Memory B cell (primary cell): ENCODE data around the gene ERG.

Experiments
- ATAC-seq: fragments of 150-1000 bp; cut with Tn5 transposase; 2 replicates; pipeline ENCODE4 v1.10.0; 2021; ENCODE audit warnings: low read depth, mild to moderate bottlenecking, moderate library complexity
- DNase-seq, 2 donors: peaks; one replicate each; pipeline ENCODE4 v3.0.0; 2022; ENCODE audit warnings: low spot score in 2 of 2
- H3K27ac Mint-ChIP-seq: one replicate; pipeline ENCODE4 v1.8.0; 2022; ENCODE audit warnings: mild to moderate bottlenecking, moderate library complexity, mixed read lengths
- H3K27me3 Mint-ChIP-seq: one replicate; pipeline ENCODE4 v1.8.0; 2022; ENCODE audit warnings: mixed read lengths
- H3K36me3 Mint-ChIP-seq: one replicate; pipeline ENCODE4 v1.8.0; 2022; ENCODE audit warnings: mild to moderate bottlenecking, mixed read lengths
- H3K4me1 Mint-ChIP-seq: one replicate; pipeline ENCODE4 v1.8.0; 2022; ENCODE audit warnings: mixed read lengths
- H3K4me3 Mint-ChIP-seq: one replicate; pipeline ENCODE4 v1.8.0; 2022; ENCODE audit warnings: mild to moderate bottlenecking, moderate library complexity, mixed read lengths
- H3K9me3 Mint-ChIP-seq: one replicate; pipeline ENCODE4 v1.8.0; 2022; ENCODE audit warnings: mixed read lengths

ERG gene

DNA sequence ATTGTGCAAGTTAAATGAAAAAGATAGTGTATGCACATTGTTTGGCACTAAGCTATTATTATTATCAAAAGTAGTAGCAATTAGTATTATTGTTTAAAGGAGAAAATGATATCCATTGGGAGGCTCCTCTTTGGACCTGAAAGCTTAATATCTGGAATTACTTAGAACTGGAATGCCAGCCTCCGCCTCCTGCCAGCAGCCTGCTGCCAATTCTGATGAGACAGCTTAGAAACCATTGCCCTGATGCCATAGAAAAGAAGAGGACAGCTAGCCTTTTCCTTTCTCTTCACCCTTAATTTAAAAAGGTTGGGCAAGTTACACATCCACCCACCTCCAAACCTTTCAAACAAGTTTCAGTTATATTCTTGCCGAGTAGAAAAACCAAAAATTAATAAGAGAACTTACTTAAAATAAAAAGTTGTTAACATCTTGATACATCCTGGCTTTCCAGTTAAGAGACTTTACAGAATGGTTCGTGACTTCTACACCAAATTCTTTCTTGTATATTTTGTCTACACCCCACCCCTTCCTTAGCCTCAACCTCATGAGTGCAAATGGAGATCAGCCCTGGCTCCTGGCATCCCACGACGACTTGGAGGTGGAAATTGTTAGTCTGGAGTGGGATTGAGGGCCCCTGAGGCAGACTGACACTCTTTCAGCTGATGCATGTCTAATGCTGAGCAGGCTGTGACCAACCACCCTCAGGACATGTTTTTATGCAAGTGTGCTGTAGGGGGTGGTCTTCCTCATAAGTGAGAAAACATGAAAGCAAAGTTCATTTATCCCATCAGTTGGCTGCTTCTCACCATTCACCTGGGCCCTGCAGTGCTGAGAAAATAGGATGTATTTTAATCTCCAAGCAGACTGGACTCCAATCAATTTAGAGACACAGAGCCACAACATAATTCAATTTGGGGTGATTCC is 120.8 kb downstream of the ERG start:
- Mint-ChIP-seq H3K27ac (no peak overlapping the region), H3K27me3 (peaks cover 5% of the 10 kb centered on the region), H3K4me1 (peaks cover 2% of the 10 kb centered on the region)

DNA sequence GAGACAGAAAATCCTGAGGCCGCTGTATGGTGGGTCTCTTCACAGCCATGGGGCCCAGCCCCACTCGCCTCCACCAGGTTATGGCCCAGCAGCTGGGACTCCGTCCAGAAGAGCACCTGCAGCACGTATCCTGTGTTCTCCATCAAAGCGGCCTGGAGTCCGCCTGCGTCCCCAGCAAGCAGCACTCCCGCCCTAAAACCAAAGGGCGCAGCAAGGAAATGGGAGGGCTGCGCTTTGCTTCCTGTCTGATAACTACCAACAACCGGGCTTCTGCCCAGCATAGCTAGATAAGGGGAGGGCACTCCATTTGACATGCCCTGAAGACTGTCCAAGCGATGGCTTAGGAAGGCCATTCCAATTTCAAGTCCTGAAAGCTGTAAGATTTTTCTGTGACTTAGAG is 121.6 kb downstream of the ERG start:
- Mint-ChIP-seq H3K27me3 (peaks cover 4% of the 10 kb centered on the region), H3K4me3 (no peak overlapping the region), H3K36me3 (no peaks in the 10 kb centered on the region), H3K4me1 (peaks cover 2% of the 10 kb centered on the region), H3K27ac (no peak overlapping the region), H3K9me3 (peaks cover 2% of the 10 kb centered on the region)
- no peak for DNase-seq
- ATAC-seq: no peak

More for the DNA sequence above, 120.8 kb downstream of the ERG start:
- H3K36me3 Mint-ChIP-seq: no peaks in the 10 kb centered on the region
- no peak for ATAC-seq
- peaks cover 2% of the 10 kb centered on the region for H3K9me3 Mint-ChIP-seq
- no peak overlapping the region for H3K4me3 Mint-ChIP-seq
- no peak for DNase-seq

DNA sequence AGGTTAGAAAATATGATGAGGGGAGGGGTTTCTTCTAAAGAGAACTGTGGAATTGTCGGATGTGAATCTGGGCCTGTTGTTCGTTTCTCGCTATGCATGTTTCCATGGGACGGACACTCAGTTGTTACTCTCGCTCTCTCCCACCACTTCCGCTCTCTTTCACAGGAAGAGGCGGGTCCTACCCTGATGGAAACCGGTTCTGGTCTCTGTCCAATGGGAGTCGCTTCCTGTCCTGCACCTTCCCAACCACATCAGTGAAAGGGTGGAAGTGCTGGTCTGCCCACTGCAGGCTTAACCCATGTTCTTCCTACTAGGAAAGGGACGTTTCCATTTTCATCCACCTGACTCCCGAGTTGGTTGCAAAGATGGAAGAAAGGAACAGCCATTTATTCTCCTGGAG is 122.0 kb downstream of the ERG start:
- Mint-ChIP-seq H3K4me1 (peaks cover 2% of the 10 kb centered on the region), H3K36me3 (no peaks in the 10 kb centered on the region), H3K4me3 (peak overlapping the region; percentile 21), H3K9me3 (peaks cover 2% of the 10 kb centered on the region), H3K27ac (no peak overlapping the region), H3K27me3 (peaks cover 4% of the 10 kb centered on the region)
- DNase-seq: no peak
- no peak for ATAC-seq

DNA sequence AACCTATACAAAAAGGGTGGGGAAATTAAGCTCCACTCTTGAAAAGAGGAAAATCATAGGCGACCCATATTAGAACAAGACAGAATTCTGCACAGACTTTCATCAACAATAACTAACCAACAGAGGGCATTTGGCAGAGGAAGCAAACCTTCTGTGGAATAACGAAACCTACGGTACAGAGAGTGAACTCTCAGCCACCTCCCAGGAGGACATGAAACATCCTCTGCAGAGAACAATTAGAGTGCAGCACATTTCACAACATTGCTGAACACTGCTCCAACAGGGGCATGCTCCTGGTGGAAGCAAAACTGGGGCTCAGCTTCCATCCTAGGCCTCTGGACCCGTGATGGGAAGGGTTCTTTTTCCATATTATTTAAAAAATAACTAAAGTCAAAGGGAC is 130.6 kb downstream of the ERG start:
- Mint-ChIP-seq H3K36me3 (no peaks in the 10 kb centered on the region), H3K4me3 (no peak overlapping the region), H3K9me3 (peaks cover 3% of the 10 kb centered on the region), H3K27me3 (no peaks in the 10 kb centered on the region), H3K4me1 (no peaks in the 10 kb centered on the region), H3K27ac (no peak overlapping the region)
- ATAC-seq: no peak
- no peak for DNase-seq

DNA sequence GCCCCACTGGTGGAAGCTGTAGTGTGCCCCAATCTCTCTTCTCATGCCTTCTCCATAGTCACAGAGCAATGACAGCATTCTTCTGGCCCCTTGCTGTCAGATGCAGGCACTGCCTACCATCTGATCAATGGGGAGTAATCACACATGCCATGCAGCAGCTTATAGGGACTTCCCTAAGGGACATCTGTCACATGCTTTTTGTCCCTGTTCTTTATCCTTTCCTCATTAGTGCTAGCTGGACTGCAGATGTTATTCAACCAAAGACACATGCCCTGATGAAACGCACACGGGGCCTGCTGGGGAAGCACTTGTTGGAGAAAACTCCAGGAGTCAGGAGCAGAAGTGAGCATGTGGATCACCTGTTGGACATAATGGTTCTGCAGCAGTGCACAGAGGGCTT is 132.8 kb downstream of the ERG start:
- H3K4me1 Mint-ChIP-seq: no peaks in the 10 kb centered on the region
- no peak overlapping the region for H3K4me3 Mint-ChIP-seq

DNA sequence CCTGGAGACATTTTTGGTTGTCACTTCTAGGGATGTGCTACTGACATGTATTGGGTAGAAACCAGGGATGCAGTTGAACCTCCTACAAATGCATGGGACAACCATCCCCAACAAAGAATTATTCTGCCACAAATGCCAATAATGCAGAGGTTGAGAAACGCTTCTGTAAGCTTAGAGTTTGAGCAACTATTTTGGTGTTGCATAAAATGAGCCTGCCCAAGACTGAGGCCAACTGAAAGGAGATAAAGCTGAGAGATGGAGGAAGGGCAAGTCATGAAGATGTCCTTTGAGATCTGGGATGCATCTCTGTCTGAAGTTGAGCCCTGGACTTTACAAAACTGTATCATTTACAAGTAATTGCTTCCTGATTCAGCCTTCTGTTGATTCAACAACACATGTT is 134.6 kb downstream of the ERG start:
- Mint-ChIP-seq H3K4me3 (no peak overlapping the region), H3K36me3 (no peaks in the 10 kb centered on the region), H3K27me3 (peaks cover 4% of the 10 kb centered on the region), H3K27ac (no peak overlapping the region), H3K9me3 (peaks cover 3% of the 10 kb centered on the region), H3K4me1 (no peaks in the 10 kb centered on the region)
- ATAC-seq (no peak), DNase-seq (no peak)

More for the DNA sequence above, 132.8 kb downstream of the ERG start:
- no peak for DNase-seq
- peaks cover 3% of the 10 kb centered on the region for H3K9me3 Mint-ChIP-seq
- no peak overlapping the region for H3K27ac Mint-ChIP-seq
- H3K27me3 Mint-ChIP-seq: no peaks in the 10 kb centered on the region
- no peak for ATAC-seq
- no peaks in the 10 kb centered on the region for H3K36me3 Mint-ChIP-seq

DNA sequence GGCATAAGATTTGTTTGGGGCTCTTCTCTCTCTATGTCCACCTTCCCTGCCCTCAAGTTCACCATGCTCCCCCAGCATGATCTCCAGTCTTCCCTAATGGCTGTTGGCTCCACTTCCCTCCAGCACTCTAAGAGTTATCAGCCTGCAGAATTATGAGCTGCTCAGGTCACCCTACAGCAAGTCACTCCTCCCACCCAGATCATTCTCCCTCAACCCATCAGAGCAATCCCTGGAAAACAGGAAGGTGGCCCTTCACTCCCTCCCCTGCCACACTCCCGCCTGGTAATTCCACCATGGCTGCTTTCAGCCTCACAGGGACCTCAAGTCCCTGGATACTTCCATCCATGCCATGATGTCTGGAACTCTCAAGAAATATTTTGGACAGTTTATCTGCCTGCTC is 137.0 kb downstream of the ERG start:
- H3K36me3 Mint-ChIP-seq: no peaks in the 10 kb centered on the region
- DNase-seq (no peak), ATAC-seq (no peak)
- no peak overlapping the region for H3K4me3 Mint-ChIP-seq
- peaks cover 7% of the 10 kb centered on the region for H3K27me3 Mint-ChIP-seq
- no peak overlapping the region for H3K27ac Mint-ChIP-seq
- peaks cover 1% of the 10 kb centered on the region for H3K4me1 Mint-ChIP-seq
- H3K9me3 Mint-ChIP-seq: peaks cover 3% of the 10 kb centered on the region

DNA sequence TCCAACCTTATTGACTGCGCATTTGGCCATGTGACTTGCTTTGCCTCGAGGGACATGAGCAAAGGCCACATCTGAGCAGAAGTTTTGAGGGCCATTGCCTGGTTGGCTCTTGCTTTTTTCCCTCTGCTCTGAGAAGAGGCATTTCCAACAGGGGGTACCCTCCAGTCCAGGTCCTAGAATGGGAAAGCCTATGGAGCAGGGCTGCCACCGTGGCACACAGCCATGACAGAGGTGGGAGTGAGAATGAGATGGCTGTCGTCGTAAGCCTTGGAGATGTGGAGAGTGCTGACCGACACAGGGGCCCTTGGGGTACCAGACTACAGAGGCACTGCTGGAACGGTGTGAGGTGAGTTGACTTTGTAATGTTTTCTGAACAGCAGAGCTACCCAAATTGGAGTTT is 138.4 kb downstream of the ERG start:
- DNase-seq (no peak), ATAC-seq (no peak)
- no peaks in the 10 kb centered on the region for H3K36me3 Mint-ChIP-seq
- no peak overlapping the region for H3K27ac Mint-ChIP-seq
- H3K9me3 Mint-ChIP-seq: peaks cover 3% of the 10 kb centered on the region
- H3K27me3 Mint-ChIP-seq: peaks cover 10% of the 10 kb centered on the region
- H3K4me1 Mint-ChIP-seq: peaks cover 2% of the 10 kb centered on the region
- no peak overlapping the region for H3K4me3 Mint-ChIP-seq

DNA sequence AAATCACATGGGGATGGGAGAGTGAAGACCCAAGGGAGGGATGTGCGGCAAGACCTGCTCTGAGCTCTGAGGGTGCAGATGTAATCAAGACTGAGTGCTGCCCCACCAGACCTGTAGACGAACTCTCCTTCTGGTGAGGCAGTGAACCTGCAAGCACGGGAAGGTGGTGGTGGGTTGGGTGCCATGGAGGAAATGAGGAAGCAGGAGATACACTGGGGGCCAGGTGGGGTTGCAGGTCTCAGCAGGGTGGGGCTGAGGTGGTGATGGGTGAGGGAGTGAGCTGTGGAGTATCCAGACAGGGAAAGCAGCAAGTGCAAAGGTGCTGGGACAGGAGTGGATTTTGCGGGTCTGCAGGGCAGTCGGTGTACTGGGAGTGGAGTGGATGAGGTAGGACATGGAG is 139.2 kb downstream of the ERG start:
- Mint-ChIP-seq H3K4me3 (no peak overlapping the region), H3K9me3 (no peaks in the 10 kb centered on the region), H3K27ac (no peak overlapping the region), H3K4me1 (peaks cover 2% of the 10 kb centered on the region), H3K27me3 (peaks cover 12% of the 10 kb centered on the region), H3K36me3 (no peaks in the 10 kb centered on the region)
- DNase-seq (no peak), ATAC-seq (no peak)

DNA sequence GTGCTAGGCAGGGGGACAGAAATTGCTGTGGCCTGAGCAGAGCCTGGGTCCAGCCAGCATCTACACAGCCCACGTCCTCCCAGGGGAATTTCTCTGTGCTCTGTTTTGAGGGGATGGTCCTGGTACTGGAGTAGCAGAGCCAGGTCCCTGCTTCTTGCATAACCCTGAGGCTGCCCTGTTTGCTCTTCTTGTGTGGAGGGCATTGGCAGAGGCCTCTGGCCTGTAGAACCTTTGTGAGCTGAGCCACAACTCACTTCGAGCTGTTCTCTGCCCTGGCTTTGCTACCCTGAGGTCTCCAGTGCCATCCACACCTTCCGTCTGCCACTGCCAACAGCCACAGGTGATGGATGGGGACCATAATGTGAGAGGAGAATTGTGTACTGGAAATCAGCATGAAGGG is 139.6 kb downstream of the ERG start:
- H3K27ac Mint-ChIP-seq: no peak overlapping the region
- peaks cover 12% of the 10 kb centered on the region for H3K27me3 Mint-ChIP-seq
- ATAC-seq (no peak), DNase-seq (no peak)
- no peak overlapping the region for H3K4me3 Mint-ChIP-seq
- no peaks in the 10 kb centered on the region for H3K36me3 Mint-ChIP-seq
- H3K4me1 Mint-ChIP-seq: peaks cover 2% of the 10 kb centered on the region
- H3K9me3 Mint-ChIP-seq: no peaks in the 10 kb centered on the region

DNA sequence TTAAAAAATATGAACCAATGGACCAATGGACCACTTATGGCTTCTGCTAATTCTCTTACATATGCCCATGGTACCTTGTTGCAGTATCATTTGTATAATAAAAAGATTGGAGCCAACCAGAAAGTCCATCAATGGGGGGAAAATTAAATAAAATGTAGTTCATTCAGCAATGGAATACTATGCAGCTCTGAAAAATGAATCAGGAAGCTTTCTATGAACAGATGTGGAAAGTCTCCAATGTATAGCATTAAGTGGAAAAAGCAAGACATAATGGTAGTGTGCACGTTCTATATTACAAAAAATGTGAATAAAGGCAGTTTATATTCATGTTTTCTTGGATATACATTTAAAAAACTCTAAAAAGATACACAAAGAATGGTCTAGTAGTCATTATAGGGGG is 140.2 kb downstream of the ERG start:
- Mint-ChIP-seq H3K36me3 (no peaks in the 10 kb centered on the region), H3K27me3 (peaks cover 12% of the 10 kb centered on the region), H3K4me3 (no peak overlapping the region), H3K27ac (no peak overlapping the region), H3K4me1 (peaks cover 2% of the 10 kb centered on the region), H3K9me3 (no peaks in the 10 kb centered on the region)
- DNase-seq: no peak
- ATAC-seq: no peak

DNA sequence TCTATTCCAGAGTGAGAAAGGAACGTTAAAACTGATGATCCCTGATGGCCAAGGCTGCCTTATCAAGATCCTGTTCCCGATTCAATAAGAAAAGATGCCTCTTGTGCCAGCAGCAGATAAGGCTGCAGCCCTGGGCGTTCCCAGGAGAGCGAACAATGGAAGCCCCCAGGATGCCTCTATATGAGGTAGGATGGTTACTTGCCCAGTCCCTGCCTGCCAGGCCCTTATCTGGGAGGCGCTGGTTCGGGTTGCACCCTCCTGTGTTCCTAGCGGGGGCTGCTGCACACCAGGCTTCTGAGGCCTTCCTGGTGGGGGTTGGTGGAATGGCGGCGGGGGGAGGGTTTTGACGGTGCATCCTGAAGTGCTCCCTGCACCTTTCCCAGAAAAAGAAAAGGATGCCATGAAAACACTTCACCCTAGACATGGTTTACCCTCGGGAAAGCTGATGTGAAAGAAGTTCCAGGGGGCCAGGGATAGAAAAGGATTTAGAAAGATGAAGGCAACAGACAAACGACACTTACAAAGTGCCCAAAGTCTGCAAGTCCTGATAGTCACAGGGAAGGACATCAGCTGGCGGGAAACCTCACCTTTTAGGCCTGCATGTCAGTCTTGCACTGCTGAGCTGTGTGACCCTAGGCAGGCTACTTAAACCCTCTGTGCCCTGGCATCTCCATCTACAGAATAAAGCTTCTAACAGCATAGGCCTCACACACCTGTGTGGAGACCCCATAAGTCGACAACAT is 141.2 kb downstream of the ERG start:
- ATAC-seq (no peak), DNase-seq (no peak)
- peaks cover 2% of the 10 kb centered on the region for H3K4me1 Mint-ChIP-seq
- no peak overlapping the region for H3K27ac Mint-ChIP-seq
- H3K4me3 Mint-ChIP-seq: no peak overlapping the region
- peaks cover 12% of the 10 kb centered on the region for H3K27me3 Mint-ChIP-seq
- no peaks in the 10 kb centered on the region for H3K9me3 Mint-ChIP-seq
- no peaks in the 10 kb centered on the region for H3K36me3 Mint-ChIP-seq

DNA sequence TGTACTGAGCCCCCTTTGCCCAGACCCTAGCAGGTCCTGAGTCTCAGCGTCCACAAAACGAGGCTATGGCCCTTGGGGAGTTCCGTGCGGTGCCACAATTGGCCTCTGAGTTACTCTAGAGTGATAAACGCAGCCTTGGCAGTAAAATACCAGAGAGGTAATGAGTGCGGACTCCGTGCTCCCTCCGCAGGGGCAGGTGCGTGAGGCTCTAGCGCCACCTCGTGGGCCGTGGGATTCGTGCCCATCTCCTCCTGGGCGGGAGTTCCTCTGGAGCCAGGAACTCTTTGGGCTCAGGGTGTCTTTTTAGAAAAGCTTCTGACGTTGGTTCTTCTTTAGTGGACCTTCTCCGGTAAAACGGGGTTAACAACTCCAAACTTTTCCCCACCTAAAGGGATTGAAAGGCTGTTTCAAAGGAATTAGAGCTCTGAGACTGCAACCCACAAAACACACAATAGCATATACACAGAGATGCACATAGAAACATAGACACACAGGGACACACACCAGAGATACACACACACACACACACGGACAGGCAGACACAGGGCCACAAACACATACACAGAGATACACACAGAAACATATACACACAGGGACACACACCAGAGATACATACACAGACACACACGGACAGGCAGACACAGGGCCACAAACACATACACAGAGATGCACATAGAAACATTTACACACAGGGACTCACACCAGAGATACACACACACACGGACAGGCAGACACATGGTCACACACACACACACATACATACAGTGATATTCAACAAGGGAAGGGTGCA is 142.1 kb downstream of the ERG start:
- Mint-ChIP-seq H3K9me3 (no peaks in the 10 kb centered on the region), H3K36me3 (no peaks in the 10 kb centered on the region), H3K4me1 (peaks cover 5% of the 10 kb centered on the region), H3K4me3 (no peak overlapping the region), H3K27me3 (peaks cover 12% of the 10 kb centered on the region), H3K27ac (no peak overlapping the region)
- DNase-seq (peak; percentile 19), ATAC-seq (peak; percentile 47)

DNA sequence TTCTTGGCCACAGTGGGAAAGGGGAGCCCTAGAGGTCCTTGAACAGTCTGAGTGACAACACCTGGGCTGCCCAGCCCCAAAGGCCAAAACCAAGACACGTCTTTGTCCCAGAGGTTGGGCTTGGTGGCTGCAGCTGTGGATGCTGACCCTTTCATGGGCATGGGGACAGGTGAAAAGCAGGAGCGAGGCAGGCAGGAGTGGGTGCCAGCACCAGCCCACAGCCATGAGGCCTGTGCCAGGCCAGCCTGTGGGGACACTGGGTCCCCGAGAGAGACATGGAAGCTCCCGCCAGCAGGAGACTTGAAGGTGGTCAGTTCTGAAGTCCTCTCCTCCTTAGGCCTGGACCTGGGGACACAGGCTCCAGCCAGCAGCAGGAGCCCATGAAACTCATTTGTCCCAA is 142.9 kb downstream of the ERG start:
- DNase-seq: no peak
- no peak overlapping the region for H3K27ac Mint-ChIP-seq
- no peak for ATAC-seq
- H3K4me3 Mint-ChIP-seq: no peak overlapping the region
- peaks cover 5% of the 10 kb centered on the region for H3K4me1 Mint-ChIP-seq
- peaks cover 13% of the 10 kb centered on the region for H3K27me3 Mint-ChIP-seq
- no peaks in the 10 kb centered on the region for H3K9me3 Mint-ChIP-seq
- H3K36me3 Mint-ChIP-seq: no peaks in the 10 kb centered on the region
